NB4 (cell line): ENCODE data around the gene NUDT1.

Experiments
- MAX ChIP-seq: IDR thresholded peaks from 2 replicates; pipeline ENCODE4 v1.6.1; 2011; ENCODE audit warnings: low read depth, low read length
- MYC ChIP-seq: IDR thresholded peaks from 2 replicates; pipeline ENCODE4 v1.6.1; 2011; ENCODE audit warnings: low read depth, low read length
- POLR2A ChIP-seq: IDR thresholded peaks from 2 replicates; pipeline ENCODE4 v1.6.1; 2011; ENCODE audit warnings: mild to moderate bottlenecking; ENCODE audit not compliant: insufficient read length; ENCODE audit errors: extremely low read depth
- TF ChIP-seq, protein P1 (sequence below): IDR thresholded peaks from one replicate; pipeline ENCODE4 v1.5.1; 2012; ENCODE audit warnings: low read depth, low read length

GRCh38 chr7:2199956-2200583 lies 42.0 kb upstream of the NUDT1 start:
- TF ChIP-seq, protein P1, sequence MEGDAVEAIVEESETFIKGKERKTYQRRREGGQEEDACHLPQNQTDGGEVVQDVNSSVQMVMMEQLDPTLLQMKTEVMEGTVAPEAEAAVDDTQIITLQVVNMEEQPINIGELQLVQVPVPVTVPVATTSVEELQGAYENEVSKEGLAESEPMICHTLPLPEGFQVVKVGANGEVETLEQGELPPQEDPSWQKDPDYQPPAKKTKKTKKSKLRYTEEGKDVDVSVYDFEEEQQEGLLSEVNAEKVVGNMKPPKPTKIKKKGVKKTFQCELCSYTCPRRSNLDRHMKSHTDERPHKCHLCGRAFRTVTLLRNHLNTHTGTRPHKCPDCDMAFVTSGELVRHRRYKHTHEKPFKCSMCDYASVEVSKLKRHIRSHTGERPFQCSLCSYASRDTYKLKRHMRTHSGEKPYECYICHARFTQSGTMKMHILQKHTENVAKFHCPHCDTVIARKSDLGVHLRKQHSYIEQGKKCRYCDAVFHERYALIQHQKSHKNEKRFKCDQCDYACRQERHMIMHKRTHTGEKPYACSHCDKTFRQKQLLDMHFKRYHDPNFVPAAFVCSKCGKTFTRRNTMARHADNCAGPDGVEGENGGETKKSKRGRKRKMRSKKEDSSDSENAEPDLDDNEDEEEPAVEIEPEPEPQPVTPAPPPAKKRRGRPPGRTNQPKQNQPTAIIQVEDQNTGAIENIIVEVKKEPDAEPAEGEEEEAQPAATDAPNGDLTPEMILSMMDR: no peak
- no peak for TF ChIP-seq POLR2A
- no peak for TF ChIP-seq MYC
- no peak for TF ChIP-seq MAX
